ENCODE measurements around the gene GMDS. TPM values are rescaled to one million over a fixed set of nuclear protein-coding genes. Genes with fewer than 3 reads are reported as not detected.

GMDS gene
- total RNA-seq = 5.3 and 13.9 TPM in 2 replicates

GRCh38 chr6:2245103-2245876 lies at the start of gene GMDS:
Gene GMDS (minus strand): TSS chr6:2245605.

GRCh38 chr6:1609648-1610496 lies 635.5 kb downstream of the GMDS start, which contains the start of gene FOXC1:
Gene FOXC1 (plus strand): TSS chr6:1609915. CDS start chr6:1610446, 531 bp downstream.

